Mononuclear cell (primary cell): Measurements from ENCODE around the gene RBFA. TPM values are rescaled to one million over a fixed set of nuclear protein-coding genes. Genes with fewer than 3 reads are reported as not detected.
"Not testable (repeated sequence)": the region's sequence is repeated elsewhere in the genome, so short reads cannot be mapped to it uniquely, and the experiment has no call there.

Experiments used
- H3K27me3 ChIP-seq: 2 replicates; pipeline ENCODE4 v1.6.0; 2011; ENCODE audit warnings: low read length, control low read depth; ENCODE audit not compliant: insufficient read depth
- H3K4me1 ChIP-seq: 2 replicates; pipeline ENCODE4 v1.5.1; 2011; ENCODE audit warnings: mild to moderate bottlenecking, low read length, control low read depth; ENCODE audit not compliant: insufficient read depth
- H3K4me3 ChIP-seq: 2 replicates; pipeline ENCODE4 v1.5.1; 2011; ENCODE audit warnings: mild to moderate bottlenecking, low read length, moderate library complexity
- H3K9me3 ChIP-seq: 2 replicates; pipeline ENCODE4 v1.5.1; 2011; ENCODE audit warnings: low read depth, mild to moderate bottlenecking, control low read depth, low read length
- total RNA-seq: library from RNA; depleted of rRNA; stranded (reverse); fragments of >200 nt; gene quantifications from one replicate; pipeline ENCODE4 v1.2.3, GENCODE V29; 2012

RBFA gene, protein sequence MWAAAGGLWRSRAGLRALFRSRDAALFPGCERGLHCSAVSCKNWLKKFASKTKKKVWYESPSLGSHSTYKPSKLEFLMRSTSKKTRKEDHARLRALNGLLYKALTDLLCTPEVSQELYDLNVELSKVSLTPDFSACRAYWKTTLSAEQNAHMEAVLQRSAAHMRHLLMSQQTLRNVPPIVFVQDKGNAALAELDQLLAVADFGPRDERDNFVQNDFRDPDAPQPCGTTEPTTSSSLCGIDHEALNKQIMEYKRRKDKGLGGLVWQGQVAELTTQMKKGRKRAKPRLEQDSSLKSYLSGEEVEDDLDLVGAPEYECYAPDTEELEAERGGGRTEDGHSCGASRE
- total RNA-seq, result 8.4 TPM

DNA sequence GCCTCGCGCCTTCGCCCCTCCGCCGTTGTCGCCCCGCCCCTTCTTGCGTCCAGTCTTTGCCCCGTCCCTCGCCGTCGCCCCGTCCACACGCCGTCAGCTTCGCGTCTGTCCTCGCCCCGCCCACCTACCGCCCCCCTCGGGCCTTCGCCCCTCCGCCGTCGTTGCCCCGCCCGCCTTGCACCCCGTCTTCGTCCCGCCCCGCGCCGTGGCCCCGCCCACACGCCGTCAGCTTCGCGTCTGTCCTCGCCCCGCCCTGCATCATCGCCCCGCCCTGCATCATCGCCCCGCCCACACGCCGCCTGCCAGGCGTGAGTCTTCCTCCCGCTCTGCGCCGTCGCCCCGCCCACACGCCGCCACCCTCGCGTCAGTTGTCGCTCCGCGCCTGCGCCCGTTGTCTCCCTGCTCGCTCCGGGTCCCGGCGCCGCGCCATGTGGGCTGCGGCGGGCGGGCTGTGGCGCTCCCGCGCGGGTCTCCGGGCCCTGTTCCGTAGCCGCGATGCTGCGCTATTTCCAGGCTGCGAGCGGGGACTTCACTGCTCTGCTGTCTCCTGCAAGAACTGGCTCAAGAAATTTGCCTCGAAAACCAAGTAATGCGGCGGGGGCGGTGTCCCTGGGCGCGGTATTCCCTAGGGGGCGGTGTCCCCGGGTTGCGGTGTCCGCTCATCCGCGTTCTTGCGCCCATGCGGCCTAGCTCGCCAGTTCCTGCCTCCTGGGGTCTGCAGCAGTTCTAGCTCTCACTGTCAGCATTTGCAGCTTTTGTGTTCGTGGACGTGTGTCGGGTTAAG, at the start of gene RBFA:
Gene RBFA, plus strand, starts transcription at position 367 of the 784 bp plus-strand sequence. Its CDS starts 62 bp downstream, at position 429.
- H3K9me3 ChIP-seq, result no peaks in the 10 kb centered on the region
- H3K27me3 ChIP-seq, result no peaks in the 10 kb centered on the region
- H3K4me1 ChIP-seq, result peaks cover 17% of the 10 kb centered on the region
- H3K4me3 ChIP-seq, result peak within 1 kb of the TSS; percentile 74

DNA sequence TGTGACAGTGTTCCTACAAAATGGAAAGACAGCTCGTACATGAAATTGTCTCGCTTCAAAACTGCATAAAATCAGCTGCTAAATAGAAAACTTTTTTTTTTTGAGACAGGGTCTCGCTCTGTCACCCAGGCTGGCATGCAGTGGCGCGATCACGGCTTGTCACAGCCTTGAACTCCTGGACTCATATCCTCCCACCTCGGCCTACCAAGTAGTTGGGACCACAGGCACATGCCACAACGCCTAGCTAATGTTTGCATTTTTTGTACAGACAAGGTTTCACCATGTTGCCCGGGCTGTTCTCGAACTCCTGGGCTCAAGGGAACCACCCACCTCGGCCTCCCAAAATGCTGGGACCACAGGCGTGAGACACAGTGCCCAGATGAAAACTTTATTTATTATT, 49.1 kb upstream of the RBFA start:
- Histone ChIP-seq H3K9me3 (no peaks in the 10 kb centered on the region), H3K4me3 (no peak overlapping the region), H3K4me1 (peaks cover 40% of the 10 kb centered on the region), H3K27me3 (no peaks in the 10 kb centered on the region)

DNA sequence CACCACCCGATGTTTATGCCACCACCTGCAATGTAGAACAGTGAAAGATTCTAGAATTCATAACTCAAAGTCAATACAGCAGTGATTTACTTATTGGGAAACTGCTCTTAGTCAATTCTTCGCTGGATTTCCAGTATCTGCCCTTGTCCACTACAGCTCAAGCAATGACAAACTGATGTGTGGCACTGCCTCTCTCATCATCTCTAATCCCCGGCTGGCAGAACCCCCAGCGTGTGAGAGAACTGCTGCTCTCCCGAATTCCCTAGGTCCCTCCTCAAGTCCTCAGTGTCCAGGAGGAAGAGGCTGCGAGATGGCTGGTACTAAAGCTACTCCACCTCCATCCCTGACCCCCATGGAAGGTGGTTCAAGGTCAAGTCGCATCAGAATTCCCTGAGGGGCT, 47.5 kb upstream of the RBFA start:
- Histone ChIP-seq H3K27me3 (no peaks in the 10 kb centered on the region), H3K9me3 (no peaks in the 10 kb centered on the region), H3K4me1 (peaks cover 40% of the 10 kb centered on the region), H3K4me3 (no peak overlapping the region)

DNA sequence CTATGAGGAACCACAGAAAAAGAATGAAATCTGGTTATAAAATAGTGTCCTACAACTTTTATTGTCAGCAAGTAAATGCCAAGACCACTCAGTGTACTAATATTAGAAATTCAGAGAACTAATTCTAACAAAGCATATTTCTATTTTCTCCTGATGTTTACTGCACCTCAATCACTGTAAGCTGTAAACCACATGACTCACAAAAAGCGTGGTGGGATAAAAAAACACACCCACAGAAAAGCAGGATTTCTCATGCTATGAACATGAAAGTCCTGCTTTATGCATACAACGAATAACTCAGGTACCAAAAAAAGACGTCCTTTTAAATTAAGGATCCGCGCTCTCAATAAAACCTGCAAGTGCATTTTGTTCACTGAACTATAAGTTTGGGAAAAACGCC, 46.7 kb upstream of the RBFA start:
- Histone ChIP-seq H3K27me3 (no peaks in the 10 kb centered on the region), H3K4me1 (peaks cover 36% of the 10 kb centered on the region), H3K9me3 (no peaks in the 10 kb centered on the region), H3K4me3 (peak overlapping the region; percentile 85)

DNA sequence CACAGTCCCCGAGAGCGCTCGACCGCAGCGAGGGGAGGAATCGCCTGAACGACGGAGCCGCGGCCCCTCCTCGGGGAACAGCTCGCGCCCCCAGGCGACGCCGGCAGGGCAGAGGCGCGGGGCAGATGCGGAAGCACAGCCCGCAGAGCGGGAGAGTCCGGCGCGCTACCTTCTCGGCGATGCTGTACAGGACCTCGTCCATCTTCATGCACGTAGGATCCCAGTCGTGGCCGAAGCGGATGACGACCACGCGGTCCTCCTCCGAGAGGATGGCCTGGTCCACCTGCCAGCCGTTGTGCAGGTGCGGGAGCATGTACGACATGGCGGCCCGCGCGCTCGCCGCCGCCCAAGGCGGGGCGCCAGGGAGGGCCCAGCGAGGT, 46.2 kb upstream of the RBFA start:
- H3K4me1 ChIP-seq, result peaks cover 31% of the 10 kb centered on the region
- H3K9me3 ChIP-seq, result no peaks in the 10 kb centered on the region
- no peaks in the 10 kb centered on the region for H3K27me3 ChIP-seq
- peak overlapping the region; percentile 85 for H3K4me3 ChIP-seq

DNA sequence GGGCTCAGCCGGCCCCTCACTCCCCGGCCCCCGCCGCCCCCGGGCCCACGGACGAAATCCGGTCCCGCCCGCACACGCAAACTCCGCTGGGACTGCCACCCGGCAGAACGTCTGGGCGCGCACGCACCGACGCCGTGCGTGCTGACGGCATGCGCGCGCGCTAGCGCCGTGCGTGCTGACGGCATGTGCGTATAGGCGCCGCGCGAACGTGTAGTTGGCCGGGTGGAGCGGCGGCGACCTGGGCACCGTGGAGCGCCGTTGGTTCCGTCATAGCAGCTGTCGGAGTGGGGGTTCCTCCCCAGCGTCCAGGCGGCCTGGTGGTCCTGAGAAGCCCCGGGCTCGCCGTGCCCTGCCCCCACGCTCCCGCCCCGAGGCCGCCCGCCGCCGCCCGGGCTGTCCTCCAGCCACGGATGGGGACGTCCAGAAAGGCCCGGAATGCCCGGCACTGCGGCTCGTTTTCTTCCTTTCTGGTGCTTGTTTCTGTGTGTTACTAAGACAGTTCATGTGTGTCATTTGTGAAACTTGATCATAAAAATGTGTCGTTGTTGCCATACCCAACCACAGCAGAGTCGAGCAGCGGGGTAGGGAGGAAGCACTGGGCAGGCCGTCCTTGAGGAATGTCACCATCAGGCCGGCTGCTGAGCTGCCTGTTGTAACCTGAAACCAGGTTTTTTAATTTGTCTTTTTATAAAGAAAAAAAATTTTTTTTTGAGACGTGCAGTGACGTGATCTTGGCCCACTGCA, 45.6 kb upstream of the RBFA start, which contains the start of gene TXNL4A:
Gene TXNL4A, minus strand, starts transcription at position 113 of the 744 bp plus-strand sequence. CDS start 171 bp downstream, outside the sequence.
- peak within 1 kb of the TSS; percentile 85 for H3K4me3 ChIP-seq
- H3K27me3 ChIP-seq, result no peaks in the 10 kb centered on the region
- peaks cover 26% of the 10 kb centered on the region for H3K4me1 ChIP-seq
- no peaks in the 10 kb centered on the region for H3K9me3 ChIP-seq

DNA sequence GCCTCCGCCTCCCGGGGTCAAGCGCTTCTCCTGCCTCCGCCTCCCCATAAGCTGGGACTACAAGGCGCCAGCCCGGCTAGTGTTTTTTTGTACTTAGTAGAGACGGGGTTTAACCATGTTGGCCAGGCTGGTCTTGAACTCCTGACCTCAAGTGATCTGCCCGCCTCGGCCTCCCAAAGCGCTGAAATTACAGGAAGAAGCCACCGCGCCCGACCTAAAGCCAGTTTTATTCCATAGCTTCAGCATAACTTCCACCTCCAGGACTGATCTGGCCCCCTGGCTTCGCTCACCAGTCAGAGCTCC, 45.1 kb upstream of the RBFA start:
- no peaks in the 10 kb centered on the region for H3K27me3 ChIP-seq
- peaks cover 22% of the 10 kb centered on the region for H3K4me1 ChIP-seq
- H3K9me3 ChIP-seq, result no peaks in the 10 kb centered on the region
- peak overlapping the region; percentile 85 for H3K4me3 ChIP-seq

DNA sequence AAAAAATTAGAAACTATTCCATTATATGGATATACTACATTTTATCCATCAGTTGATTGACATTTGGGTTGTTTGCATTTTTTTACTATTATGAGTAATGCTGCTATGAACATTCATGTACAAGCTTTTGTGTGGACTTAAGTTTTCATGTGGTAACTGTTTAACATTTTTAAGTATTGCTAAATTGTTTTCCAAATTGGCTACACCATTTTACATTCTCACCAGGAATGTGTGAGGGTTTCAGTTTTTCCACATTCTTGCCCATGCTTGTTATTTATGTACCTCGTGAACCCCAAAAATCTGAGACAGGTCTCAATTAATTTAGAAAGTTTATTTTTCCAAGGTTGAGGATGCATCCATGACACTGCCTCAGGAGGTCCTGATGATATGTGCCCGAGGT, 42.7 kb upstream of the RBFA start:
- Histone ChIP-seq H3K9me3 (no peaks in the 10 kb centered on the region), H3K4me1 (peaks cover 16% of the 10 kb centered on the region), H3K27me3 (no peaks in the 10 kb centered on the region), H3K4me3 (no peak overlapping the region)

DNA sequence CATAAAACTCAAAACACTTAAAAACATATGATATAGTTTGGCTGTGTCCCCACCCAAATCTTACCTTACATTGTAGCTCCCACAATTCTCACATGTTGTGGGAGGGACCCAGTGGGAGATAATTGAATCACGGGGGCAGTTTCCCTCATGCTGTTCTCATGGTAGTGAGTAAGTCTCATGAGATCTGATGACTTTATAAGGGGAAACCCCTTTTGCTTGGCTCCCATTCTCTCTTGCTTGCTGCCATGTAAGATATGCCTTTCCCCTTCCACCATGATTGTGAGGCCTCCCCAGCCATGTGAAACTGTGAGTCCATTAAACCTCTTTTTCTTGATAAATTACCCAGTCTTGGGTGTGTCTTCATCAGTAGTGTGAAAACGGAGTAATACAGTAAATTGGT, 34.5 kb upstream of the RBFA start:
- H3K27me3 ChIP-seq, result not testable (repeated sequence)

DNA sequence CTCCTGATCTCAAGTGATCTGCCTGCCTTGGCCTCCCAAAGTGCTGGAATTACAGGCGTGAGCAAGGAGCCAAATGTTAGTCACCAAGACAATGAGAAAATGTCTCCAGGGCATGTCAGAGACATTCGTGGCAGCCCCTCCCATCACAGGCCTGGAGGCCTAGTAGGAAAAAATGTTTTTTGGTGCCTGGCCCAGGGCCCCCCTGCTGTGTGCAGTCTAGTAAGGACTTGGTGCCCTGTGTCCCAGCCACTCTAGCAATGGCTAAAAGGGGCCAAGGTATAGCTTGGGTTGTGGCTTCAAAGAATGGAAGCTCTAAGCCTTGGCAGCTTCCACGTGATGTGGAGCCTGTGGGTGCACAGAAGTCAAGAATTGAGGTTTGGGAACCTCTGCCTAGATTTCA, 33.4 kb upstream of the RBFA start:
- no peaks in the 10 kb centered on the region for H3K27me3 ChIP-seq
- no peak overlapping the region for H3K4me3 ChIP-seq
- no peaks in the 10 kb centered on the region for H3K4me1 ChIP-seq
- H3K9me3 ChIP-seq, result no peaks in the 10 kb centered on the region

More for the DNA sequence above, 34.5 kb upstream of the RBFA start:
- not testable (repeated sequence) for H3K9me3 ChIP-seq, H3K4me3 ChIP-seq, H3K4me1 ChIP-seq

DNA sequence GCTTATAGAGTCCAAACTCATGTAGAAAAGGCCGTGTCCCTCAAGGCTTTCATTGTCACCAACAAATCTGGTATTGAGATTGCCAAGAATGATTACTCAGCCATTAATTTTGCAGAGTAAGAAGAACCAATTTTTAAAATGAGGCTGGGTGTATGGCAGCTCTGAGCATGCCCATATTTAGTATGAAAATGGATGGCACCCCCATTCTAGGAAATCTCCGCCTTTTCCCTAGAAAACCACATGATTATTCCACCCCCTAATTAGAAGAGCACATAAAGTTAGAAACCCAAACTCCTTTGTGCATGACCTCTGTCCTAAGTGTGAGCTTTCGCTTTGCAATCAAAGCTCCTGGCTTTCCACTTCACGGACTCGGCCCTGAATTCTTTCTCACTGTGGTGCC, 31.8 kb upstream of the RBFA start:
- no peak overlapping the region for H3K4me3 ChIP-seq
- no peaks in the 10 kb centered on the region for H3K4me1 ChIP-seq
- no peaks in the 10 kb centered on the region for H3K27me3 ChIP-seq
- H3K9me3 ChIP-seq, result no peaks in the 10 kb centered on the region

DNA sequence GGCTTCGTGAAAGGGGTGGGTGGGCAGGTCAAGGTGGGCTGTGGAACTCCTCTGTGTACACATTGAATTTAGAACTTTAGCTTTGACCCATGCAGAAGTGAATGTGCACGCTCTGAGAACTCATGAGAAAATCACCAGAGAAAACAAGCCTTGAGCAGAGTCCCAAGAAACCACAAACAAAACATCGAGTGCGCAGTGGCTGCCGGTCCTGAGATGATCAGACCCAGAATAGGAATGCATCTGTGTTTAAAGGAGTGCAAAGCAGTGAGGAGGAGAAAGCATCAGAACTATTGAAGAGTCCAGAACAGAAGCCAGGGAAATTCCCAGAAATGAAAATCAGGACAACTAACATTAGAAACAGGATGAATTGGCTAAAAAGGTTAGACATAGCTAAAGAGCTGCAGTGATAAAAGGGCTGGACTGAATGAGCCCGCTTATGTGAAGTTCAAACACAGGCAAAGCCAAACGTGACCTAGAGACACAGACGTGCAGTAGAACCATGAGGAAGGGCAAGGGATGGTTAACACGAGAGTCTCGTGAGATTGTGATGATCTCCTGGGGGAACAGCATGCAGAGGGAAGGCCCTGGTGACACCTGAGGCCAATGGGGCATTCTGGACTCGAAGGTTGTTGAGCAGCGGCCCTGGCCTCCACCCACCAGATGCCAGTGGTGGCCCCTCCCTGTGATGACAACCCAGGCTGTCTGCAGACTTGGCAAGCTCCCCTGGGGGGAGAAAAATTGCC, 29.5 kb upstream of the RBFA start:
- no peak overlapping the region for H3K4me3 ChIP-seq
- H3K4me1 ChIP-seq, result no peaks in the 10 kb centered on the region
- H3K27me3 ChIP-seq, result no peaks in the 10 kb centered on the region
- H3K9me3 ChIP-seq, result no peaks in the 10 kb centered on the region

DNA sequence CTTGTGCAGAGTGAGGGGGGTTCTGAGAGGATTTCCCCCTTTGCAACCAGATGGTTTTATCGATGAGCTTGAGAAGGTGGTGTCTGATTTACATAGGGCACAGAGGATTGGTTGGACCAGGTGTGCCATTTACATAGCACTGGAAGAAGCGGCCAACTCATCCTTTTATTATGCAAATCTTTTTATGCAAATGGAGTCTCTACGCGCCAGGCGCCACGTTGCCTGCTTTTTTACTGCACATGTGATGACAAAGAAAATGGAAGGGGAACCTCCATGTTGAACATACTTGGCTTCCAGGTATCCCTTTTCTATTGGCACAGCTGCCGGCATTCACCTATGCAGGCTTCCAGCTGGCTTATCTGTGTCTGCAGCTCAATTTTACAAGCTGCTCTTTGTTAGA, 27.5 kb upstream of the RBFA start:
- no peaks in the 10 kb centered on the region for H3K4me1 ChIP-seq
- H3K4me3 ChIP-seq, result no peak overlapping the region
- H3K9me3 ChIP-seq, result no peaks in the 10 kb centered on the region

DNA sequence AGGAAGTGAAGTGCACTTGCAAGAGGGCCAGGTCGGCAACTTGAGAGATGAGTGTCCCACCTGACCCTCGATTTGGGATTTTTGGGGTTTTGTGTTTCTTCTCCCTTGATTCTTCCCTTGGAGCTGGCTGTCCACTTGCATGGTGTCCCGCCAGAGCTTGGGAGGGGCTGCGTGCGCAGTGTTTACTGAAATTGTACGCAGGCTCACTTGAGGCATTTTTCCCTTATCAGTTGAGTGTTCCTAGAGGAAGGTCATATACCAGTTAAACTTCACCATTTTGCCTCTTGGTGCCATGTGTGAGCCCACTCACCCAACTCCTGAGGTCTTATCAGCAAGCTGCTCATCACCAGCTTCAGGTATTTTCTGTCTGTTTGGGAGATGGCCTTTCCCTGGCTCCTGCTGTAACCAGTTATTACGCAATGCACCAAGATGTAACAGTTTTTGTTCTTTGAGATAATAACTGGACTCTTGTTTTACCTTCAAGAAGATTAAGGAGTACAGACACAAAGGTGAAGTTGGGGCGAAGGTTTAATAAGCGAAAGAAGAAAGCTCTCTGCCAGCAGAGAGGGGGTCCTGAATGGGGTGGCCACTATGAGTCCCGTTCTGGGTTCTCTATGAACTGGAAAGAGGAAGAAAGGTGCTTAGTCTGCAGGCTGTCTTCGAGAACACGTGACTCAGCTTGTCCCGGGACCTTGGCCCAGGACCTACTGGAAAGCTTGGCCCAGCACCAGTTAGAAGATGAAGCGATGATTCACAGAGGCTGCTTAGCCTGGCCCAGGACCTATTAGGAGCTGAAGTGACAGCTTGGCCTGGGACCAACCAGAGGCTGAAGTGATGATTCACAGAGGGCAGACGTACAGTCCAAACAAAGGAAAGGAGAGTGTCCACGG, 24.3 kb upstream of the RBFA start:
- Histone ChIP-seq H3K4me3 (no peak overlapping the region), H3K27me3 (no peaks in the 10 kb centered on the region), H3K4me1 (no peaks in the 10 kb centered on the region), H3K9me3 (no peaks in the 10 kb centered on the region)

More for the DNA sequence above, 27.5 kb upstream of the RBFA start:
- H3K27me3 ChIP-seq, result no peaks in the 10 kb centered on the region
